ENCODE results near the gene GMNC.
A peak's percentile ranks its signal among the peaks of the same experiment; 100 is the strongest.

The GMNC gene

DNA sequence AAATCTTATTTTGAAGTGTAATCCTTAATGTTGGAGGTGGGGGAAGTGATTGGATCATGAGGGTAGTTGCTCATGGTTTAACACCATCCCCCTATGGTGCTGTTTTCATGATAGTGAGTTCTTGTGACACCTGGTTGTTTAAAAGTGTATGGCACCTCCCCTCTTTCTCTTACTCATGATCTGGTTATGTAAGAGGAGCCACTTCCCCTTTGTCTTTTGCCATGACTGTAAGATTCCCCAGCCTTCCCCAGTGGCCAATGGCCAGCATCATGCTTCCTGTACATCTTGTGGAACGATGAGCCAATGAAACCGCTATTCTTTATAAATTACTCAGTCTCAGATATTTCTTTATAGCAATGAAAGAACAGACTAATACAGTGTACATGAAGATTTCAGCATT, 39.8 kb upstream of the GMNC start:
- Histone ChIP-seq H3K36me3 (ENCODE audit: control insufficient read depth in 1 of 2, insufficient read depth in 2 of 2, low read length in 2 of 2) (no peaks in the 10 kb centered on the region), H2BK5ac (ENCODE audit: low read depth, low read length, poor library complexity) (no peak overlapping the region), H3K4me2 (ENCODE audit: low read length) (no peak overlapping the region), H2BK120ac (ENCODE audit: insufficient read depth, low read length, poor library complexity) (no peak overlapping the region), H3K14ac (ENCODE audit: low read length) (no peak overlapping the region), H2BK12ac (ENCODE audit: low read length) (no peak overlapping the region), H2AFZ (ENCODE audit: insufficient read depth, low read length, poor library complexity) (no peak overlapping the region), H4K8ac (ENCODE audit: low read depth, low read length) (no peak overlapping the region), H3K9ac (ENCODE audit: low read length) (no peak overlapping the region), H3K4me1 (ENCODE audit: control insufficient read depth in 1 of 2, insufficient read depth in 2 of 2, low read length in 2 of 2) (no peaks in the 10 kb centered on the region), H3K18ac (ENCODE audit: low read length) (no peak overlapping the region), H3K4ac (ENCODE audit: low read depth, low read length) (no peak overlapping the region), H4K12ac (ENCODE audit: low read depth, low read length) (no peak overlapping the region), H3K27ac (ENCODE audit: low read depth, low read length) (no peak overlapping the region), H2AK5ac (ENCODE audit: low read length) (no peak overlapping the region), H4K91ac (ENCODE audit: low read depth, low read length) (no peak overlapping the region), H3K79me2 (ENCODE audit: control insufficient read depth, insufficient read depth, low read length, poor library complexity) (no peaks in the 10 kb centered on the region), H3K9me3 (ENCODE audit: insufficient read depth, low read depth, low read length) (peaks cover 6% of the 10 kb centered on the region), H3K4me3 (ENCODE audit: low read depth, low read length) (no peak overlapping the region), H3K23ac (ENCODE audit: low read length) (no peak overlapping the region), H3K27me3 (ENCODE audit: insufficient read depth, low read length) (no peaks in the 10 kb centered on the region), H3K79me1 (ENCODE audit: low read length) (no peaks in the 10 kb centered on the region)
- no CpG with 5 or more reads among the region's 2 CpGs for WGBS (ENCODE audit: extremely low coverage, insufficient coverage, insufficient read length)
- no peak for DNase-seq

DNA sequence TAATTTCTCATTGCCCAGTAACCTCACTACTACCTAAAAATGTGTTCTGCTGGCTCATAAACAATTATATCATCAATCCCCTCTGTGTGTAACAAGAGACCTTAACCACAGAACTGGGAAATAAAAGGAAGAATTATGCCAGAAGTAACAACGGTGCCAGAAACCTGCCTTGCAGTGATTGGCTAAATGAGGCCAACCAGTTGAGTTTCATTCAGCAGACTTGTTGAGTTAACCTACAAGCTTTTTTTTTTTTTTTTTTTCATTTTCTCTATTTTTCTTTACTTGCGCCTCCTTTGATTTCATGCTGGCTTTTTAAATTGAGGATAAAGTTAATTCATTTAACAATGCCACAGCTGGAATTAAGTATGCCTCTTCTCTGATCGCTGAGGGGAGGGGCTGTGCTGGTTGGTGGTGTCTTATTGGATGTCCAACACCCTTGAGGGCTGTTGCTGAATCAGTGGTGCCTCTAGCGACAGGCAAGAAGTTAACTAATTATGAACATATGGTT, 30.0 kb upstream of the GMNC start:
- H2AFZ ChIP-seq (ENCODE audit: insufficient read depth, low read length, poor library complexity) = no peak overlapping the region
- no peak overlapping the region for H3K4me3 ChIP-seq (ENCODE audit: low read depth, low read length)
- no peaks in the 10 kb centered on the region for H3K27me3 ChIP-seq (ENCODE audit: insufficient read depth, low read length)
- no peak overlapping the region for H4K12ac ChIP-seq (ENCODE audit: low read depth, low read length)
- no peak overlapping the region for H3K18ac ChIP-seq (ENCODE audit: low read length)
- H3K27ac ChIP-seq (ENCODE audit: low read depth, low read length) = no peak overlapping the region
- no peak overlapping the region for H2AK5ac ChIP-seq (ENCODE audit: low read length)
- no peak for DNase-seq
- no peak overlapping the region for H4K91ac ChIP-seq (ENCODE audit: low read depth, low read length)
- WGBS (ENCODE audit: extremely low coverage, insufficient coverage, insufficient read length) = no CpG with 5 or more reads among the region's 4 CpGs
- peaks cover 3% of the 10 kb centered on the region for H3K9me3 ChIP-seq (ENCODE audit: insufficient read depth, low read depth, low read length)
- H3K4me2 ChIP-seq (ENCODE audit: low read length) = no peak overlapping the region
- no peaks in the 10 kb centered on the region for H3K79me1 ChIP-seq (ENCODE audit: low read length)
- H2BK5ac ChIP-seq (ENCODE audit: low read depth, low read length, poor library complexity) = no peak overlapping the region
- H3K23ac ChIP-seq (ENCODE audit: low read length) = no peak overlapping the region
- no peak overlapping the region for H3K4ac ChIP-seq (ENCODE audit: low read depth, low read length)
- H4K8ac ChIP-seq (ENCODE audit: low read depth, low read length) = no peak overlapping the region
- H3K36me3 ChIP-seq (ENCODE audit: control insufficient read depth in 1 of 2, insufficient read depth in 2 of 2, low read length in 2 of 2) = no peaks in the 10 kb centered on the region
- H3K14ac ChIP-seq (ENCODE audit: low read length) = no peak overlapping the region
- H3K4me1 ChIP-seq (ENCODE audit: control insufficient read depth in 1 of 2, insufficient read depth in 2 of 2, low read length in 2 of 2) = no peaks in the 10 kb centered on the region
- H2BK12ac ChIP-seq (ENCODE audit: low read length) = no peak overlapping the region
- no peak overlapping the region for H3K9ac ChIP-seq (ENCODE audit: low read length)
- H3K79me2 ChIP-seq (ENCODE audit: control insufficient read depth, insufficient read depth, low read length, poor library complexity) = no peaks in the 10 kb centered on the region
- H2BK120ac ChIP-seq (ENCODE audit: insufficient read depth, low read length, poor library complexity) = no peak overlapping the region

DNA sequence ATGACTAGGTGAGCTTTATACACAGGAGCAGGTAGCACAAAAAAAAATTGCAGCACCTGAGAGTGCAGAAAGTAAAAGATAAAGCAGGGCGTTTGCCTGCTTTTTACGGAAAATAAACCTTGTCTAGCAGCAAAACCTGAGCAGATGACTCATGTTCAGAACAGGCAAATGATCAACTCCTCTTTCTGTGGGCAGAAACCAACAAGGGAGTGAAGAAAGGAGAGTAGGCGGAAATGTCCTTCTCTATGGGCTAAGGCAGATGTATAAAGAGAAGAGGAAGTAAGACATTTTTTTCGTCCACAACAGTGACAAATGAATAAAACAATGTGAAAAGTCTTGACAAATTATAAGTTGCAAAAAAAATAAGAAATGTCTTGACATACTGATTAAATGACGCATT, 24.5 kb upstream of the GMNC start:
- no peaks in the 10 kb centered on the region for H3K79me1 ChIP-seq (ENCODE audit: low read length)
- no CpG with 5 or more reads among the region's 5 CpGs for WGBS (ENCODE audit: extremely low coverage, insufficient coverage, insufficient read length)
- no peak overlapping the region for H3K4me2 ChIP-seq (ENCODE audit: low read length)
- no peaks in the 10 kb centered on the region for H3K9me3 ChIP-seq (ENCODE audit: insufficient read depth, low read depth, low read length)
- H3K9ac ChIP-seq (ENCODE audit: low read length) = no peak overlapping the region
- no peak overlapping the region for H3K18ac ChIP-seq (ENCODE audit: low read length)
- DNase-seq = peak in 1 of 2 donors; percentile 11
- no peak overlapping the region for H4K12ac ChIP-seq (ENCODE audit: low read depth, low read length)
- no peaks in the 10 kb centered on the region for H3K79me2 ChIP-seq (ENCODE audit: control insufficient read depth, insufficient read depth, low read length, poor library complexity)
- H2AFZ ChIP-seq (ENCODE audit: insufficient read depth, low read length, poor library complexity) = no peak overlapping the region
- no peak overlapping the region for H2BK12ac ChIP-seq (ENCODE audit: low read length)
- H2BK120ac ChIP-seq (ENCODE audit: insufficient read depth, low read length, poor library complexity) = no peak overlapping the region
- no peak overlapping the region for H2AK5ac ChIP-seq (ENCODE audit: low read length)
- H3K27me3 ChIP-seq (ENCODE audit: insufficient read depth, low read length) = no peaks in the 10 kb centered on the region
- no peaks in the 10 kb centered on the region for H3K36me3 ChIP-seq (ENCODE audit: control insufficient read depth in 1 of 2, insufficient read depth in 2 of 2, low read length in 2 of 2)
- no peak overlapping the region for H3K14ac ChIP-seq (ENCODE audit: low read length)
- H3K4me3 ChIP-seq (ENCODE audit: low read depth, low read length) = no peak overlapping the region
- no peak overlapping the region for H2BK5ac ChIP-seq (ENCODE audit: low read depth, low read length, poor library complexity)
- no peaks in the 10 kb centered on the region for H3K4me1 ChIP-seq (ENCODE audit: control insufficient read depth in 1 of 2, insufficient read depth in 2 of 2, low read length in 2 of 2)
- H4K91ac ChIP-seq (ENCODE audit: low read depth, low read length) = no peak overlapping the region
- H3K4ac ChIP-seq (ENCODE audit: low read depth, low read length) = no peak overlapping the region
- no peak overlapping the region for H3K27ac ChIP-seq (ENCODE audit: low read depth, low read length)
- no peak overlapping the region for H4K8ac ChIP-seq (ENCODE audit: low read depth, low read length)
- no peak overlapping the region for H3K23ac ChIP-seq (ENCODE audit: low read length)

DNA sequence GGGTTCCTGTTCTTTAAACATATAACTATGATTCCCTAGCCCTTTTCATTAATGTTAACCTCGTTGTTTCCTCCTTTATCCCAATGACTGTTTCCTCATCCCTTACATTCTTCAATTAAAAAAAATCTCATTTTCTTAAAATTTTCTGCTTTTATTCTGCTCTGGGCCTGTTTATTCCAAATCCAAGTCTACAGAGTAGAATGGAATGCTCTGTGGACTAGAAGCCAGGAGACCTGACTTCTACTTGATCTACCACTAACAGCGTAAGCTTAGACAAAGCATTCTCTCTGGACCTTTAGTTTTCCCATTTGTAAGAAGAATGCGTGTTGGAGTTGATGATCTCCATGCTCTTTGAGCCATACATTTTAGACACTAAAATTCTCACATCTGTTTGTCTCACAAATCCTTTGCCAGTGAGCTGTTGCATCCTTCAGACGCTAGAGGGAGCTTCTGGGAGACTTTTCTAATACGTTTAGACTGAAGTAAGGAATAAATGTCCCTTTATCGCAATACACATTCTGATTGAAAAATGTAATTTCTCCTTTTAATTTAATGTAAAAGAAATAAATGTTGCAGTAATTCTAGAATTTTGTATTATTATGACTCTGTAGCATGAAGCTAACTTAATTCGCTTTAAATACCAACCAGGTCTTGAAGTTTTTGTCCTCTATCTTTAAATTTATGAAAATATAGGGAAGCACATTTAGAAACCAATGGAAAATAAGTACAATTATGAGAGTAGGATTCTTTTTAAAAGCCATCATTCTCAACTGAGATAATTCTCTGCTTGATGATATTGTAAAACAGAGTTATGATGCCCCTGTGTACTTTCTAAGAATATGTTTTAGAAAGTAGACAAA, 21.7 kb upstream of the GMNC start:
- H2BK120ac ChIP-seq (ENCODE audit: insufficient read depth, low read length, poor library complexity) = no peak overlapping the region
- H3K79me1 ChIP-seq (ENCODE audit: low read length) = no peaks in the 10 kb centered on the region
- H3K4me1 ChIP-seq (ENCODE audit: control insufficient read depth in 1 of 2, insufficient read depth in 2 of 2, low read length in 2 of 2) = no peaks in the 10 kb centered on the region
- no peaks in the 10 kb centered on the region for H3K27me3 ChIP-seq (ENCODE audit: insufficient read depth, low read length)
- WGBS (ENCODE audit: extremely low coverage, insufficient coverage, insufficient read length) = 100% methylated on average over 1 of the region's 7 CpGs
- H3K9me3 ChIP-seq (ENCODE audit: insufficient read depth, low read depth, low read length) = no peaks in the 10 kb centered on the region
- H3K4me2 ChIP-seq (ENCODE audit: low read length) = no peak overlapping the region
- H3K9ac ChIP-seq (ENCODE audit: low read length) = no peak overlapping the region
- no peak overlapping the region for H3K27ac ChIP-seq (ENCODE audit: low read depth, low read length)
- no peaks in the 10 kb centered on the region for H3K79me2 ChIP-seq (ENCODE audit: control insufficient read depth, insufficient read depth, low read length, poor library complexity)
- no peak overlapping the region for H4K12ac ChIP-seq (ENCODE audit: low read depth, low read length)
- no peak overlapping the region for H3K23ac ChIP-seq (ENCODE audit: low read length)
- H3K36me3 ChIP-seq (ENCODE audit: control insufficient read depth in 1 of 2, insufficient read depth in 2 of 2, low read length in 2 of 2) = no peaks in the 10 kb centered on the region
- no peak overlapping the region for H2BK5ac ChIP-seq (ENCODE audit: low read depth, low read length, poor library complexity)
- no peak overlapping the region for H4K91ac ChIP-seq (ENCODE audit: low read depth, low read length)
- H2AK5ac ChIP-seq (ENCODE audit: low read length) = no peak overlapping the region
- H3K18ac ChIP-seq (ENCODE audit: low read length) = no peak overlapping the region
- H3K4me3 ChIP-seq (ENCODE audit: low read depth, low read length) = no peak overlapping the region
- peak; percentile 48 to 84 for DNase-seq
- no peak overlapping the region for H2AFZ ChIP-seq (ENCODE audit: insufficient read depth, low read length, poor library complexity)
- H4K8ac ChIP-seq (ENCODE audit: low read depth, low read length) = no peak overlapping the region
- no peak overlapping the region for H3K14ac ChIP-seq (ENCODE audit: low read length)
- no peak overlapping the region for H2BK12ac ChIP-seq (ENCODE audit: low read length)
- H3K4ac ChIP-seq (ENCODE audit: low read depth, low read length) = no peak overlapping the region

Measured in trophoblast cell (in vitro differentiated cells and primary cell).